ENCODE data around the gene EZH1.

- TF ChIP-seq, protein P1, sequence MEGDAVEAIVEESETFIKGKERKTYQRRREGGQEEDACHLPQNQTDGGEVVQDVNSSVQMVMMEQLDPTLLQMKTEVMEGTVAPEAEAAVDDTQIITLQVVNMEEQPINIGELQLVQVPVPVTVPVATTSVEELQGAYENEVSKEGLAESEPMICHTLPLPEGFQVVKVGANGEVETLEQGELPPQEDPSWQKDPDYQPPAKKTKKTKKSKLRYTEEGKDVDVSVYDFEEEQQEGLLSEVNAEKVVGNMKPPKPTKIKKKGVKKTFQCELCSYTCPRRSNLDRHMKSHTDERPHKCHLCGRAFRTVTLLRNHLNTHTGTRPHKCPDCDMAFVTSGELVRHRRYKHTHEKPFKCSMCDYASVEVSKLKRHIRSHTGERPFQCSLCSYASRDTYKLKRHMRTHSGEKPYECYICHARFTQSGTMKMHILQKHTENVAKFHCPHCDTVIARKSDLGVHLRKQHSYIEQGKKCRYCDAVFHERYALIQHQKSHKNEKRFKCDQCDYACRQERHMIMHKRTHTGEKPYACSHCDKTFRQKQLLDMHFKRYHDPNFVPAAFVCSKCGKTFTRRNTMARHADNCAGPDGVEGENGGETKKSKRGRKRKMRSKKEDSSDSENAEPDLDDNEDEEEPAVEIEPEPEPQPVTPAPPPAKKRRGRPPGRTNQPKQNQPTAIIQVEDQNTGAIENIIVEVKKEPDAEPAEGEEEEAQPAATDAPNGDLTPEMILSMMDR (IDR thresholded peaks at IDR 0.05; ENCODE audit: poor library complexity, severe bottlenecking): no peak
- TF ChIP-seq, protein P2, sequence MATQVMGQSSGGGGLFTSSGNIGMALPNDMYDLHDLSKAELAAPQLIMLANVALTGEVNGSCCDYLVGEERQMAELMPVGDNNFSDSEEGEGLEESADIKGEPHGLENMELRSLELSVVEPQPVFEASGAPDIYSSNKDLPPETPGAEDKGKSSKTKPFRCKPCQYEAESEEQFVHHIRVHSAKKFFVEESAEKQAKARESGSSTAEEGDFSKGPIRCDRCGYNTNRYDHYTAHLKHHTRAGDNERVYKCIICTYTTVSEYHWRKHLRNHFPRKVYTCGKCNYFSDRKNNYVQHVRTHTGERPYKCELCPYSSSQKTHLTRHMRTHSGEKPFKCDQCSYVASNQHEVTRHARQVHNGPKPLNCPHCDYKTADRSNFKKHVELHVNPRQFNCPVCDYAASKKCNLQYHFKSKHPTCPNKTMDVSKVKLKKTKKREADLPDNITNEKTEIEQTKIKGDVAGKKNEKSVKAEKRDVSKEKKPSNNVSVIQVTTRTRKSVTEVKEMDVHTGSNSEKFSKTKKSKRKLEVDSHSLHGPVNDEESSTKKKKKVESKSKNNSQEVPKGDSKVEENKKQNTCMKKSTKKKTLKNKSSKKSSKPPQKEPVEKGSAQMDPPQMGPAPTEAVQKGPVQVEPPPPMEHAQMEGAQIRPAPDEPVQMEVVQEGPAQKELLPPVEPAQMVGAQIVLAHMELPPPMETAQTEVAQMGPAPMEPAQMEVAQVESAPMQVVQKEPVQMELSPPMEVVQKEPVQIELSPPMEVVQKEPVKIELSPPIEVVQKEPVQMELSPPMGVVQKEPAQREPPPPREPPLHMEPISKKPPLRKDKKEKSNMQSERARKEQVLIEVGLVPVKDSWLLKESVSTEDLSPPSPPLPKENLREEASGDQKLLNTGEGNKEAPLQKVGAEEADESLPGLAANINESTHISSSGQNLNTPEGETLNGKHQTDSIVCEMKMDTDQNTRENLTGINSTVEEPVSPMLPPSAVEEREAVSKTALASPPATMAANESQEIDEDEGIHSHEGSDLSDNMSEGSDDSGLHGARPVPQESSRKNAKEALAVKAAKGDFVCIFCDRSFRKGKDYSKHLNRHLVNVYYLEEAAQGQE (IDR thresholded peaks at IDR 0.05; ENCODE audit: borderline replicate concordance): no peak
- TF ChIP-seq EP300 (conservative IDR thresholded peaks at IDR 0.05; ENCODE audit: poor library complexity, severe bottlenecking) (no peak), POLR2AphosphoS5 (IDR thresholded peaks at IDR 0.05) (no peak), EZH2 (IDR thresholded peaks at IDR 0.05; ENCODE audit: borderline replicate concordance, insufficient read depth, low read length, poor library complexity, severe bottlenecking) (no peak), TAF1 (IDR thresholded peaks at IDR 0.05; ENCODE audit: low read depth) (no peak)
These were observed 73.8 kb downstream of the EZH1 start for GRCh38 chr17:42670789-42671657.
